CD4-positive, alpha-beta T cell treated with Interferon gamma for 1 hour (primary cell): ENCODE measurements around the gene CEP95.
A peak's percentile ranks its signal among the peaks of the same experiment; 100 is the strongest.
"Not testable (repeated sequence)": the region's sequence is repeated elsewhere in the genome, so short reads cannot be mapped to it uniquely, and the experiment has no call there.

Experiments
- DNase-seq: peaks from one replicate; pipeline ENCODE4 v3.0.0-alpha.2; 2020

Gene CEP95, protein sequence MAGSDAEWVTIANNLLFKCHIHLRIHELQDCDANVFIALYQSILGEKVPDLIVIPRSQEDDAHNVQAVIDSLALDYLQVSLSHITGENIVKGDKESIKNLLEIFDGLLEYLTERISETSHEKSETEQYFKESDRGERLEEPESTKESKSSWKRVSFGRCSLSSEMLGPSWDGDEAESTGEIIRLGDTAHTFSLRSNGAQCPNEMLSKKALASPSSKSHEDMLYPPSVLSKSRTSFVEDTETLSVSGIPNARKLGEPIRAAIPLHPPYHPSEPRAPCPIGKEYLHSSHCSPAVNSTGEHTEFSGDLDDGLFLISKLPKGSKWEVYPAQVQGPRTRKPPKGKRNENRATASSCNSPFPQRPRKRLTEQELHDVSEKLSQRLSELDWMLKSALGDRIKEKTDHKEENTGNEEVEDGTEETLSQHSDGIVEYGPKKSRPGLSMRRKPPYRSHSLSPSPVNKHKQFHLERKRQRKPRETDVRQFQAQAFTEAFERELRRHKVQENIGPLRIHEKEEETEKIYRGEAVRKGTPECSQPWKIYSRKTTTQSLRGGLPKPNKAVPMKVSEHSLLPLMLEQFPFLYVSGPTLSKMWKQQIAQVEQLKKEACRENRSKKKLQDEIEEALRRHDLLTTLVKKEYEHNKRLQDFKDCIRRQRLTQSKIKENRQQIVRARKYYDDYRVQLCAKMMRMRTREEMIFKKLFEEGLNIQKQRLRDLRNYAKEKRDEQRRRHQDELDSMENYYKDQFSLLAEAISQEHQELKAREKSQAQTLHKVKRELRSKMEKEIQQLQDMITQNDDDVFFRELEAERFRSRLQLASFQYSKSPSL

GRCh38 chr17:64506576-64507412 lies at the start of gene CEP95:
Gene CEP95, plus strand, starts transcription at chr17:64506977. Its CDS starts 121 bp downstream, at chr17:64507098.
- peak; percentile 97 for DNase-seq

DNA sequence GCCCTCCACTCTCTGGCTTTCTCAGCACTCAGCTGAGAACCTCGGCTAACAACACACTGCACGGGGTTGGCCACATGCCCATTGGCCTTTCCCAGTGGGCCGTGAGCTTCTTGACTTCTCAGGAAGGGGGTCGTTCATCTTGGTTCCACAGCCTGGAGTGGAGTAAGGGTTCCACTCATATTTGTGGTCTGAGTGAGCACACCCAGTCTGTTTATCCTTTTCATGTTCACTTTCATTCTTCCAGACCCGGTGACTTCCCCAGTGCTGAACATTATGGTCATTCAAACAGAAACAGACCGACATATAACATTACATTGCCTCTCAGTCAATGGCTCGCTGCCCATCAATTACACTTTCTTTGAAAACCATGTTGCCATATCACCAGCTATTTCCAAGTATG lies 49.6 kb upstream of the CEP95 start:
- DNase-seq = no peak

- no peak for DNase-seq
These were observed 48.0 kb upstream of the CEP95 start for GRCh38 chr17:64458756-64459155.

DNA sequence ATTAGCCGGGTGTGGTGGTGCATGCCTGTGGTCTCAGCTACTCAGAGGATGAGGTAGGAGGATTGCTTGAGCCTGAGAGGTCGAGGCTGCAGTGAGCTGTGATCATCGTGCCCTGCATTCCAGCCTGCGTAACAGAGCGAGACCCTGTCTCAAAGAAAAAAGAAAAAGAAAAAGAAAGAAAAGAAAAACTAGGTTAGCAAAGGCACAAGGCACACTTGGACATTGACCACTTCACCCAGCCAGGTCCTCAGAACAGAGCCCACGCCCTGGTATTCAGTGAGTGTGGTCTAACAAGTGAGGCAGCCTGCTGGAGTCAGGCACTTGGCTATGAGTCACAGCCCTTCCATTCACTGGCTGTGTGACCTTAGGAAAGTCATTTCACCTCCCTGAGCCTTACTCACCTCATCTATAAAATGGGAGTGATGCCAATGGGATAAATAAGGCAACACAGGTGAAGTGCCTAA lies 47.5 kb upstream of the CEP95 start:
- no peak for DNase-seq

DNA sequence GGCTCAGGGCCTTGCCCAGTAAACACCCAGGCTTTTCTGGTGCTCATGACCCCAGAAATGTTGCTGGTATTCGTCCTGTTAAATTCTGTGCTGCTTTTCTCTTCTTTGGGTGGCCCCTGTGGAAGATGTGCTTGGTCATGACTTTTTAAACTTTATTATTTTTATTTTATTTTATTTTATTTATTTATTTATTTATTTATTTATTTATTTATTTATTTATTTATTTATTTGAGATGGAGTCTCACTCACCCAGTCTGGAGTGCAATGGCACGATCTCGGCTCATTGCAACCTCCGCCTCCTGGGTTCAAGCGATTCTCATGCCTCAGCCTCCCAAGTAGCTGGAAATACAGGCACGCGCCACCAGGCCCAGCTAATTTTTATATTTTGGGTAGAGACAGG lies 47.0 kb upstream of the CEP95 start:
- not testable (repeated sequence) for DNase-seq

GRCh38 chr17:64460955-64461354 lies 45.8 kb upstream of the CEP95 start:
- DNase-seq = no peak

GRCh38 chr17:64461788-64462187 lies 45.0 kb upstream of the CEP95 start:
- no peak for DNase-seq

DNA sequence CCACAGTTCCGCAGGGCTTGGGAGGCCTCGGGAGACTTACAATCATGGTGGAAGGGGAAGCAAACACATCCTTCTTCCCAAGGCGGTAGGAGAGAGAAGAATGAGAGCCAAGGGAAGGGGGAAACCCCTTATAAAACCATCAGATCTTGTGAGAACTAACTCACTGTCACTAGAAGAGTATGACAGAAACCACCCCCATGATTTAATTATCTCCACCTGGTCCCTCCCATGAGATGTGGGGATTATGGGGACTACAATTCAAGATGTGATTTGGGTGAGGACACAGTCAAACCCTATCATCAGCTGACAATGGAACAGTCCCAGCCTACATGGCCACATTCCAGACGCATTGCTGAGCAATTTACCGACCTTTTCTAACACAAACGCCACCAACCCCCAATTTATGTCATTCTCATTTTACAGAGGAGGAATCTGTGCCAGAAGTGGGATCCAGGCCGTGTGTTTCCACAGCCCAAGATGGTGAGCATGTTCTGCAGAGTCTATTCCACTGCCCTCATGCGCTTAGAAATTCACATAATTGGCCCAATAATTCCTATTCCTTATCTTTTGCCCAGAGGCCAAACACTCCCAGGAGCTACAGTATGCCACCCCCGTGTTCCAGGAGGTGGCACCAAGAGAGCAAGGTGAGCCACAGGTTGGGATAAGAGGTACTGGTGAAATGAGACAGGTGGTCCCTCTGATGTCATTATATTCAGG lies 40.6 kb upstream of the CEP95 start:
- no peak for DNase-seq

GRCh38 chr17:64466834-64467233 lies 39.9 kb upstream of the CEP95 start:
- DNase-seq = not testable (repeated sequence)

GRCh38 chr17:64470625-64471024 lies 36.2 kb upstream of the CEP95 start:
- DNase-seq = no peak

DNA sequence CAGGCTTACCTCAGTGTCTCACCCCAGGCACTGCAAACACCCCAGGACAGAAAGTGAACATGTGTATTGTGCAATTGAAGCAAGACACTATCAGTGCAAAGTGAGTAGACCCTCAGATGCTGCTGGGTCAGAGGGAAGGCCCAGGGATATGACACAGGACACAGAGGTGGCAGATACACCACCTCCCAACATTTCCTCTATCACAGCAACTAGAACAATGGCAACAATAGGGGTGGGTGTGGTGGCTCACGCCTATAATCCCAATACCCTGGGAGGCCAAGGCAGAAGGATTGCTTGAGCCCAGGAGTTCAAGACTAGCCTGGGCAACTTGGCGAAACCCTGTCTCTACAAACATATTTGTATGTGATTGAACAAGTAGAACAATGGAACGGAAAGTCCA lies 35.3 kb upstream of the CEP95 start:
- DNase-seq = no peak

GRCh38 chr17:64472564-64472963 lies 34.2 kb upstream of the CEP95 start:
- no peak for DNase-seq

DNA sequence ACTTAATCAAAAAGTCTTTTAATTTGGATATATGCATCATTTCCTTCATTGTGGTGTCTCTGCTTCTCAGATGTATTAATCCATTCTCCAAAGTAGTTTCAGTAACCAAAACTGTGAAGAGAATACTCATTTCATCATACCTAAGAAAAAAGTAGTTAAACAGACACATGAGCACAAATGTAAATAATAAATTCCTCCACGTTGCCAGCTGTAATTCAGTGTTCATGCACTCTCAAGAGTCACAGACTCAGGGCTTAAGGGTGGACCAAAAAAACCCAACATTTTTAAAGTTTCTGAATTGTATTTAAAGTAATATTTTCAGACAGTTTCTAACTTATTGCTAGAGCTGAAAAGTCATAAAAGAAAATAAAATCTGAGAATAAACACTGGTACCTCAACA lies 28.9 kb upstream of the CEP95 start:
- no peak for DNase-seq

- no peak for DNase-seq
These were observed 25.8 kb upstream of the CEP95 start for GRCh38 chr17:64480951-64481350.

DNA sequence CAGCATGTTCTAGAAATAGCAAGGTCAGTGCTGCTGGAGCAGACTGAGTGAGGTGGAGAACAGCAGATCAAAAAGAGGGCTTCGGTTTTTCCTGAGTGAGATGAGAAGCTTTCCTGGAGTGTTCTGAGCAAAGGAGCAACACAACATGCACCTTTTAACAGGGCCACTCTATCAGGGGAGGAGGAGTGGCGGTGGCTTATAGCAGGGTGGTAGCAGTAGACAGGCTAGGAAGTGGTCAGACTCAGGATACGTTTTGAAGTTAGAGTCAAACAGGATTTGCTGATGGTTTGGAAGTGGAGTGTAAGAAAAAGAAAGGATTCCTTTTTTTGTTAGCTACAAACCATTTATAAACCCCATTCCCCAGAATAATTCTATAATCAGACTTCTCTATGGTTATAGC lies 22.4 kb upstream of the CEP95 start:
- DNase-seq = no peak

GRCh38 chr17:64488301-64488700 lies 18.5 kb upstream of the CEP95 start:
- DNase-seq = no peak

DNA sequence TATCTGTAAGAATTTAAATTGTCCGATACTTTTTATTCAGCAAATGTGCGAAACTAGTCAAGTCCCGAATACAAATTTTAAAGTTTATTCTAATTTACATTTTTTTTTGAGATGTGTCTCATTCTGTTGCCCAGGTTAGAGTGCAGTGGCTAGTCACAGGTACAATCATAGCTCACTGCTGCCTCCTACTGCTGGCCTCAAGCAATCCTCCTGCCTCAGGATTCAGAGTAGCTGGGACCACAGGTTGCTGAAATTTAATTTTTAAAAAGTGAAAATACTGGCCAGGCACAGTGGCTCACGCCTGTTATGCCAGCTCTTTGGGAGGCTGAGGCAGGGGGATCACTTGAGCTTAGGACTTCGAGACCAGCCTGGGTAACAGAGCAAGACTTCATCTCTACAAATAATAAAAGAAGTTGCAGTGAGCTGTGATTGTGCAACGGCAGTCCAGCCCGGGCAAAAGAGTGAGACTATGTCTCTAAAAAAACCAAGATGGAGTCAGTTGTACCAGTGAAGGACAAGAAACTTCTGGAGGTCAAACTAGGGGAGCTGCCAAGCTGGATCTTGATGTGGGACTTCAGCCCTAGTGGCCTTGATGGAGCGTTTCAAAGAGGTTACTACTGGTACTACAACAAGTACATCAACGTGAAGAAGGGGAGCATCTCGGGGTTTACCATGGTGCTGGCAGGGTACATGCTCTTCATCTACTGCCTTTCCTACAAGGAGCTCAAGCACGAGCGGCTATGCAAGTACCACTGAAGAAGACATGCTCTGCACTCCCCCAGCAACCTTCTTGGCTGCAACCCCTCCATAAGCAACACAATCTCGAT lies 15.5 kb upstream of the CEP95 start:
- DNase-seq = peak; percentile 56

DNA sequence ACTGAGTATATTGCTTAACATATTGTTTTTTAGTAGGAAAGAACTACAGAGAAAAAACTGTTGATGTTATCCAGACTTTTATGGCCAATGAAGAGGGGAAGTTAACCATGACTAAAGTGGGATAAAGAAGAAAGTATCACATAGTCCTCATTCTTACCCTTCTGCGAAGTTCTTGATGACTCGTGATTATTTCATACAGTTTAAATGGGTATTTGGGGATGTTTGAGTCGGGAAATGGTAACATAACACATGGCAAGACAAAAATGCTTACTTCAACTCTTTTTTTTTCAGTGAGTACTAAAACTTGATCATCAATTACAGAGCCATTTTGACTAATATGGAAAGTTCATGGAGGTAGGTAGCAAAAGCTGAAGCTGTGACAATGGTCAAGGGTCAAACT lies 14.8 kb upstream of the CEP95 start:
- DNase-seq = no peak

- DNase-seq = no peak
These were observed 14.2 kb upstream of the CEP95 start for GRCh38 chr17:64492481-64493109.

DNA sequence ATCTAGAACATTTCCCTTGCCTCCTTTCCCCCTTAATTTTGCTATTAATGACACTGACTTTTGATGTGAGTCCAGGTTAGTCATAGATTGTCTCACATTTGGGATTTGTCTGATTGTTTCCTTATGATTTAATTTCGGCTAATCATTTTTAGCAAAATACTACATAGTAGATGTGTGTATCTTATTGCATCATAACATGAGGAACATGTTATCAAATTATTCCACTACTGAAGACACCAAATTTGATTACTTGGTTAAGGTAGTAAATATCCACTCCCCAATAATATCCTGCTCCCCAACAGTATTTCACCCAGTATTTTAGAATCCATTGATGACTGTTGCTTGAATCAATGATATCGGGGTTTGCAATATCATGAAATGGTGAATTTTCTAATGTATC lies 12.7 kb upstream of the CEP95 start:
- DNase-seq = no peak

GRCh38 chr17:64495300-64495699 lies 11.5 kb upstream of the CEP95 start:
- not testable (repeated sequence) for DNase-seq
